AML-193 (cell line): ENCODE measurements around the gene LASP1NB.

Experiments
- DNase-seq, 2 experiments: peaks; one replicate each; lab custom pipeline; 2025; lab: John Stamatoyannopoulos, UW

LASP1NB gene

DNA sequence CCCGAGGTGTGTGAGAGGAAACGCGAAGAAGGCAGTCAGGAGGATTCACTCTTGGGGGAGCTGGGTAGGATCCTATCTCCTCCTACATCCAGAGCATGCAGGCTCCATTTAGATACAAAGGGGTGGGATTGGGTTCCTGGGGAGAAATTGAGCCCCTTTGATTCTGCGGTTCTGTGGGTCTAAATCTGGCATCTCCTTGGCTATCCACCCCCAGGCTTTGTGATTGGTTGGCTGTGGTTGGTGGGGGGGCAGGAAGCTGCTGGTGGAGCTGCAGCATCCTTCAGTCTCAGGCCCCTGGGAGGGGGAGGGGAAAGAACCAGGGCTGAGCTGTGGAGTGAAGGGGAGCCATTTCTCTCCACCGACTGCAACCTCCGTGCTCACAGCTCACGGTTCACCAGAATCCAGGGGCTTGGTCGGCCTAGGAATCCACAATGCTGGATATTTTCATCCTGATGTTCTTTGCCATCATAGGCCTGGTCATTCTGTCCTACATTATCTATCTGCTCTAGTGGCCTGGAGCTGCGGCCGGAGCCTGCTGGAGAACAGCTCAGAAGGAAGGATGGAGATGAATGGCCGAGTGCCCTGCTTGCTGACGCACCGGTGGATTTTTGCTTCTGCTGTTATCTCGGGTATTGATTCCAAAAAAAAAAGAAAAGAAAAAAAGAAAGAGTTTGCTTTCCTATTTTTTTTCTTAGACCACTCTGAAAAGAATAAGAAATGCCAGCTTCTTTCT, at the start of gene LASP1NB:
LASP1NB (plus strand) TSS at position 352 of the 733 bp plus-strand sequence.
- DNase-seq = no peak

DNA sequence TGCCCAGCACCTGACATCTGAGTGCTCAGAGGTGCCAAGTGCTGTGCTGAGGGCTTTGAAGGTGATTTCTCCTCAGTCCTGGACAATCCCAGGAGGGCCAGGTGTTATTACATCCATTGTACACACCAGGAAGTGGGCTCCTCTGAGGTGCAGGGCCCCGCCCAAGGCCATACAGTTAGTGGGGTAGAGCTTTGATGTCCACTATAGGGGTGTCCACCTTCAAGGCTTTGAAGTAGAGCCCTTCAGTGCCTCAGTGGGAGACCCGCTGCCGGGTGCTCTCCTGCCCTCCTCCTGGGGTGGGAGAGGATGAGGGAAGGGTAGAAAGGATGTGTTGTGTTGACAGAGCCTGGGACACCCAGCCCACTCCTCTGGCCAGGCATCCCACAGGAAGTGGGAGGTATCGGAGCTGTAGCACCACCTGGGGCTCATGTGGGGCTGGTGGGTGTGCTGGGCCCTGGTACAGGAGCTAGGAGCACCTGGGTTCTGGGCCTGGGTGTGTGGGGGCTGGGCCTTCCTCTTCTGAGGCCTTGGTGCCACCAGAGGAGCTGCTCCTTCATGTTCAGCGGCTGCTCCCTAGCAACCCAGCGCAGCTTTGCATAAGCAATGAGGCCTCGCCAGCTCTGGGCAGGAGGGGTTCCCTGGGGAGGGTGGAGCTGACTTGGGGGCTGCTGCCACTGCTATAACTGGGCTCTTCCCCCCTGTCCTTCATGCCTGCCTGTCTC, 48.1 kb upstream of the LASP1NB start:
- DNase-seq = no peak

DNA sequence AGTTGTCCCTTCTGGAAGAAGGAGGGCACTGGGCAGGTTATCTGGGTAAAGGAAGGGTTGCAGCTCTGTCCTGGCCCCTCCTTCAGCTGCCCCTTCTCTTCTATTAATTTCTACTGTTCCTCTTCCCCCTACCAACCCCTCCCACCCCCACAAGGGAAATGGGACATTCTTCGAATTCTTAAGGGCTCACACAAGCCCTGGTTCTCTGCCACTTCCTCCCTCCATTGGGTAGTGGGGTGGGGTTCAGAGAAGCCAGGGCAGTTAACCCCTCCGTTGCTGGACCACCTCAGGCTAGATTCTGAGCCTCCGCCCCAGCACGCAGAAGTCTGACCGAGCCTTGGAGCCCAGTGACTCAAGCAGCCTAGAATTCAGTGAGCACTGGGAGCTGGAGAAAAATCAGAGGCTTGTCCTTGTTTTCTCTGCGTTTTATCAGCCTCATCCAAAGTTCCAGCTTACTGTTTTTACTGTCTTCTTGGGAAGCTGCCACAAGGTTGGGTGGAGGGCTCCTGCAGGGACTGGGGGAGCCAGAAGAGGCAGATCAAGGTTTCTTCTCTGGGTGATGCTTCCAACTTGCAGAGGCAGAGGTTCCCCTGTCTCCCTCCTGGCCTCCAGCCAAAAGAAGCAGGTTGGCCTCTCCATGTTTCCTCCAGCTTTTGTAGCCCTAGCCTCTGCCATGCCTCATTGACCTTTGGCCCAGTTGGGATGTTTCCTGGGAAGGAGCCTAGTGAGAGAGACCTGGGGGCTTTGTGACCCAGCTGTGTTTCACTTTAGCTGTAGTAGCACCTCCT, 45.3 kb upstream of the LASP1NB start:
- no peak for DNase-seq

DNA sequence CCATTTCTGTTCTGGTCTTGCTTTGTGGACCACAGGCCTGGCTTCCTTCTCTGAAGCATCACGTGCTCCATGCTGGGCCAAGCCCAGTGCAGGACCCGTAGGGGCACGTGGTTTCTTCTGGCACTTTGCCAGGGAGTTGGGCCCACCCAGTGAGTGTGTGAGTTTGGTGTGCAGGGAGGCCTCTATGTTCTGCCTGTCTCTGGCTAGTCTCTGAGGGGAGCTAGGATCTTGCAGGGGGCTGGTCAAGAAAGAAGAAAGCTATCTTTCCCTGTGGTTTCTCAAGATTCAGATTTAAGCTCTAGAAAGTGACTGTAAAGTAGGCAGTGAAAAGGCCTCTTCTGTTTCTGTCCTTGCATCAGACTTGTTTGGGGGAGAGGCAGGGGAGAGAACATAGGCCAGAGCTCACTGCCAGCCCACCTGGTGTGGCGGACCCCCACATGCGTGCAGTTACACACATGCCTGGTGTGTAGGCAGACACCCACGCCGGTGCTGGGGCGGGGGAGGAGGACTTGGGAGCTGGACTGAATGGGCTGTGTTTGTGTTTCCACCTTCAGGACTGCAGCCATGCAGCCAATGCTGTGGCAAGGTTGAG, 43.7 kb upstream of the LASP1NB start:
- no peak for DNase-seq

DNA sequence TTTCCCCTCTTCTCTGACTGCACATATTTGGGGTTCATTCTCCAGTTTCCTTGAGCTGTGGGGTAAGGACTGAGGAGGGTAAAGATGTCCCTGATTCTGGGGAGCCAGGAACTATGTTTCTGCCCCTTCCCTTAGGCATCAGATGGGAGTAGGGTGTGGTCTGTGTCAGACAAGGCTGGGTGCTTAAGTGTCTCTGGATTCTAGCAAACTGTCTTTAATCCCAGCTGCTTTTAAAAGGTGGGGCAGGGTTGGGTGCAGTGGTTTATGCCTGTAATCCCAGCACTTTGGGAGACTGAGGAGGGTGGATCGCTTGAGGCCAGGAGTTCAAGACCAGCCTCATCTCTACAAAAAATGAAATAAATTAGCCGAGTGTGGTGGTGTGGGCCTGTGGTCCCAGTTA, 42.5 kb upstream of the LASP1NB start:
- DNase-seq = no peak

DNA sequence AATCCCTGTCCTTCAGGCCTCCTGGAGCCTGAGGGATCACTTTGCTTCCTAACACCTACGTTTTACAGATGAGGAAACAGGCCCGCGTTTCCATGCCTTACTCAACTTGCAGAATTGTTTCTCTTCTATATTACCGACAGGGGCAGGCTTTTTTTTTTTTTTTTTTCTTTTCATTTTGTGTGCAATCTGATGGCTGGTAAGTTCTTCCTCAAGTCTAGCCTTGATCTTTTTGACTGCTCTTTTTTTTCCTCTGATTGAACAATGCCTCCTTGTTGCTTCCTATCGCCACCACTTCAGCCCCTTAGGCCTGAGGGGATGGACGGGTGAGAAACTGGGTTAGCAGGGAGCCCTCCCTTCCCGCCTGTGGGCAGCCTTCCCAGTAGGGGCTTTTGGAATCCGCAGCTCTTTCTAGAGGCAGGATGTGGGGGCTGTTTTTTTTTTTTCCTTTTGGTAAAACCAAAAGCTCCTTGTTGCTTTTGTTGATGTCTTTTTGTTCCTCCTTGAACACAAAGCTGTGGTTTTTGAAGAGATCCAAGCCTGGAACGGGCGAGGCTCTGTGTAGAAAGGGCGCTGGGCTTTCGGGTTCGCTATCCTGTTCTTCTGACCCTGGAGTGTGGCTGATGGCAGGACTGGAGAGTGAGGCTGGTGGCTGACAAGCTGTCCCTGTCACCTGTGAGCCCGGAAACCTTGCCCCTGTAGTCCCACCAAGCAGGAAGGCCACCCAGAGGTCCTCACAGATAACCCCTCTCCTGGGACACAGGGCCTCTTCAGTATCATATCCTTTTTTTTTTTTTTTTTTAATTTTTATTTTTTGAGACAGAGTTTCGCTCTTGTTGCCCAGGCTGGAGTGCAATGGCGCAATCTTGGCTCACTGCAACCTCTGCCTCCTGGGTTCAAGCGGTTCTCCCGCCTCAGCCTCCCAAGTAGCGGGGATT, 41.6 kb upstream of the LASP1NB start:
- DNase-seq = no peak

DNA sequence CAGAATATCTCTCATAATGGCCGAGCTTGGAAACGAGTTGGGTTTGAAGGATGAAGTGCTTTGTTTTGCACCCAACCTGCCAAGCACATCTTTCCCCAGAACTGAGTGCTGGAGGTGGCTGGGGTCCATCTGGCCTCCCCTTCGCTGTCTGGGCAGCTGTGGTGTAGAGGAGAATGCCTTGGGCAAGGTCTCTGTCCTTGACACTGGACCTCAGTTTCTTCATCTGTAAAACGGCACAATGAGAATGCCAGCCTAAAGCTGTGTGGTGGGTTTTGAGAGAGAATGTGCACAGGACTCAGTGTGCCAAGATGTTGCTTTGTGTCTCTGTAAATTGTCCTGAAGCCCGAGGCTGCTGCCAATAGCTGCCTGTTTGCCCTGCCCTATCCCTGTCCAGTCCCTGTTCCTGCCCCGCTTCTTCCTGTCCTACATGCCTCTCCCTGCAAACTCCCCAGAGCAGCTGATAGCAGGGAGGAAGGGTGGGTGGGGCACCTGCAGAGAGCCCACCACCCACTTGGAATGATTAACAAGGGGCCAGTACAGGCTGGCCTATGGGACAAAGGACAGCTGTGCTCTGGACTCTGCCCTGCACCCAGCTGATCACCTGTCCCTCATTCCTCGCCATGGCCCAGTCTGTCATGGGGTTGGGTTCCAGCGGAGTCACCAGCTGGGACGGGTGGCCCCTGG, 40.2 kb upstream of the LASP1NB start:
- DNase-seq = no peak

DNA sequence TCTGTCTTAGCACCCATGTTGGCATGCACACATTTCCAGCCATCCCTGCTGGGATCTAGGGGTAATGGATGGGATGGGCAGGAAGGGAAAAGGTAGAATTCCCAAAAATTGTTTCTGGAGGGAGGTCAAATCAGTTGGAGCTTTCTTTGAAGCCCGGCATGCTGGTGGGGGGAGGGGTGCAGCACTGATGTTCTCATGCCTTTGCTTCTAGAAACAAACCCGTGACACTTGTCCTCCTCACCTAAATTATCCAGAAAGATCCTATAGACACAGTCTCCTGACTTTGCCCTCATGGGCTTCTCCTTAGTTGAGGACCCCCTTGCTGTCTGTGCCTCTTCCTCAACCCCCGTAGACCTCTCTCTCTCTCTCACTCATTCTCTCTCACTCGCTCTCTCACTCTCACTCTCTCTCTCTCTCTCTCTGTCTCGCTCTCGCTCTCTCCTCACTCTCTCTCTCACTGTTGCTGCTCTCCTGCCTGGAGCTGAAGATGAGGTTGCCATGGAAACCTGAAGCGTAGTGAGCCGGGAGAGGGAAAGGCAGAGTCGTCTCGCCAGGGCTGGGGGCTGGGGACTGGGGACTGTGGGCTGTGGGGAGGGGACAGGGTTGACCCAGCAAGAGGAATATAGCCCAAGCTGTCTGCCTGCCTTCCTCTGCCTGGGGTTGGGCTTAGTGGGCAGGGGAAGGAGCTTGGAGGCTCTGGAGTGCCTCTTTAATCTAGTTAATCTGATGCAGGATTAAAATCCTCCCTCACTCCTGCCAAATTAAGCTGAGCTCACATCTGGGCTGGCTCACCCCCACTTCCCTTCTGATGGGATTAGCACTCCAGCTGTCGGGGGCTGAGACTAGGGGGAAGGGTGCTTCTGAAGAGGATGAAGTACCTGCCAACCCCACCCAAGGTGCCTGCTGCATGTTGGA, 39.4 kb upstream of the LASP1NB start:
- no peak for DNase-seq

DNA sequence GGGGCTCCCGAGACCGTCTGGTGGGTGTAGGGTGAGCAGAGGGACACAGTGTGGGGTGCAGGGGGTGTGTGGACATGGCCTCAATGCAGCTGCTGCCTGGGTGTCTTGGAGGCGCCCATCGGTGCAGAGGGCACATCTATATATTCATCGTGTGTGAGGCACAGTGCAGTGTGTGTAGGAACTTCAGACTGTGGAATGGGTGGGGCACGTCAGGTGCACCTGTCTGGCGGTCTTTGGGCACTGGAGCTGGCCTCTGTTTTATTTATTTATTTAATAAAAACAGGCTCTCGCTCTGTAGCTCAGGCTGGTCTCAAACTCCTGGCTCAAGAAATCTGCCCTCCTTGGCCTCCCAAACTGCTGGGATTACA, 38.8 kb upstream of the LASP1NB start:
- DNase-seq = no peak

DNA sequence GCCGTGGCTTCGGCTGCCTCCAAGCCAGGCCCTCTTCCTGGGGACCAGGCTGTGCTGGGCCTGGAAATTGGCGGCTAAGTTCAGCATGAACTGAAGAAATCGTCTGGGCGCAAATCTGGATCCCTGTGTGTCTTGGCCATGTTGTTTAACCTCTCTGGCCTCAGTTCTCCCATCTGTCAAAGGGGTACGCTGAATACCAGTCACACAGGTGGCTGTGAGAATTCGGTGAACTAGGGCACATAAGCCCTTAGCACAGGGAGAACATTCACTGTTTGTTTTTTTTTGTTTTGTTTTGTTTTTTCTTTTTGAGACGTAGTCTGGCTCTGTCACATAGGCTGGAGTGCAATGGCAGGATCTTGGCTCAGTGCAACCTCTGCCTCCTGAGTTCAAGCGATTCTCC, 36.6 kb upstream of the LASP1NB start:
- DNase-seq = no peak

DNA sequence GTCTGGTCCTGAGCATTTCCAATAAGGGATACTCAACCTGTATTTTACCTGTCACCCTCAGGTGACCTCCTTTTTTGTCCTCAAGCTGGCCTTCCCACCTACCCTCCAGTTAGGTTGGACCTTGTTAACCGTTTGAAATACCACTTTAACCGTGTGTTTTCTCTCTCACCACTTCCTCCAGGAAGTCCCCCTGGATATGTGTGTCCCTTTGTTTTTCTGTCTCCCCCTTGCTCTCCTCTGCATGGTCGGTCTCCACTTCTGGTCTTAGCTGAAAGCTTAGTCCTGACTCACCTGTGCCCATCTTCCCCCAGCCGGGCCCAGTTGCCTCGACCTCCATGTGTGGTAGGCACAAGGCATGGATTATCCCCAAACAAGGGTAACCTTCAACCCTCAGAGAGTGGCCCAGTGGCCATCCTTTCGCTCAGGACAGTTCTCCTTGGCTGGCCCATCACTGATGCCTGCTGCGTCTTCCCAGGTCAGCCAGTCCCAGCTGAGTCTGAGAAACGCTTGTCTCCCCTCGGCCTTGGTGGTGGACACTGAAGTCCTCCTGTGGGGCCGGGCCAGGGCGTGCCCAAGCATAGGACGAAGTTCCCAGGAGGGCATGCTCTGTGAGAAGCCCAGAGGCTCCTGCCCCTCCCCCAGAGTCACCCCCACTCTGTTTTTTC, 35.5 kb upstream of the LASP1NB start:
- DNase-seq = no peak

DNA sequence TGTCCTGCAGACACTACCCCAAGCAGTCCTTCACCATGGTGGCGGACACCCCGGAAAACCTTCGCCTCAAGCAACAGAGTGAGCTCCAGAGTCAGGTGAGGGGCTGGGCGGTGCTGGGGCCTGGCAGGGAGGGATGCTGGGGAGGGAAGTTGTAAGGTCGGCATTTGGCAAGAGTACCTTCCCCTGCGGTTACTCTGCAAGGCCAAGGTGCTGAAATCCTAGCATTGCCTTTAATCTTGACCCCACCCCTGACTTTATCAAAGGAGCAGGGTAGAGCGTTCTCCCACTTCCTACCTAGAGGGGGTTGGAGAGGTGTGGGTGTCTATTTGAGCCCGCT, 35.0 kb upstream of the LASP1NB start:
- no peak for DNase-seq

DNA sequence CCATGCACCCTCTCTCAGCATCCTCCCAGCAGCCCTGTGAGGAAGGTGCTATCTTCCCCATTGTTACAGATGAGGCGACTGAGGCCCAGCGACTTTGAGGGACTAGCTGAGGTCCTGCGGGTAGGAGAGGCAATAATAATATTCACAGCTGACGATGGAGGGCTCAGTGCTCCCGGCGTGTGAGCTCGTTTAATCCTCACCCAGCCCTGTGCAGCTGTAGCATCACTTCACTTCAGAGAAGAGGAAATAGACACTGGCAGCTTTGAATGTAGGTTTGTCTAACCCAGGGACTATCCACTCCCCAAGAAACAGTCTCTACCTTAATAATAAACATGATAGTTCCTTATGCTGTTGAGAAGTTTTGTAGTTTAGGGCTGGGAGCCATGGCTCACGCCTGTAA, 34.0 kb upstream of the LASP1NB start:
- DNase-seq = no peak

DNA sequence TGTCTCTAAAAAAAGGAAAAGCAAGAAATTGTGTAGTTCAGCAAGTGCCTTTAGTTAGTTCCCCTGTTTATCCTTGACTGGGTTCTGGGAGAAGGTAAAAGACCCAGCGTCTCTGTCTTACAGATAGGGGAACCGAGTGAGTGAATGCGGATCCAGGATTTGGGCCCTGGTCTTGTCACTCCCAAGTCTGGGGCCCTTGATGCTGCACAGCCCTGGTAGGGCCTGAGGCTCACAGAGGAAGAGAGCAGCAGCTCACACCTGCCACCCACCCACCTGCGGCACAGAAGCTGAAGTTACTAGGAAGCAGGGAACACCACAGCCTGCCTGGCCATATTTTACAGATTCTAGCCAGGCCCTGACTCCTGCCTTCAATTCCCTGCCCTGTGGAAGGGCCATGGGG, 33.3 kb upstream of the LASP1NB start:
- DNase-seq = no peak

DNA sequence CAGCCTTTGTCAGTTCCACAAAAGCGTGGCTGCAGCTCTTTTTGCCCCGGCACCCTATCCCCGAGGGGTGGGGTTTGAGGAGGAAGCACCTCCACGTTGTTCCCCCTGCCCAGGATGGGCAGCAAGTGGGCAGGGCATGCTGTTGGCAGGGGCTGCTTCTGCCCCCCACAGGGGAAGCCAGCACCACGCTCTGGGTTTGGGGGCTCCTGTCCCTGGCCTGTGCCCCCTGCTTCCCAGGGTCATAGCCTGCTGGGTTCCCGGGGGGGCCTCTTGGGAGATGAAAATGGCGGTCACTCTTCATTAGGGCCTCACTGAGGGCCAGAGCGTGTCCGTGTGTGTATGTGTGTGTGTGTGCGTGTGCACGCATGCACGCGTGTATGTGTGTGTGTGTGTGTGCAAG, 32.8 kb upstream of the LASP1NB start:
- DNase-seq = no peak

DNA sequence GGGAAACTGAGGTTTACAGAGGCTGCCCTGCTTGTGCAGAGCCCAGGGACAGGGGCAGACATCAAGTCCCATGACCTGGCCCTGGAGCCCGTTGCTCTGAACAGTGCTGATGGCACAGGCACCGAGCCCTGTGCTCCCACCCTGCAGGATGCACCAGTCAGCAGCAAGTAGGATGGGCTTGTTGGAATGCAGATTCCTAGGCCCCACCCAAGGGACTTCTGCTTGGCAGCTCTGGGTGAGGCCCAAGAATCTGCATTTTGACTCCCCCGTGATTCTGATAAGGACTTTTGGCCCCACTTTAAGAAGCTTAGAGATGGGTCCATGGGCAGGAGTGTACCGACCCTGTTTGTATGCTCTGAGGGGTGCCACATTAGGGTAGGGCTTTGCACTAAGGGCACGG, 32.3 kb upstream of the LASP1NB start:
- DNase-seq = no peak

DNA sequence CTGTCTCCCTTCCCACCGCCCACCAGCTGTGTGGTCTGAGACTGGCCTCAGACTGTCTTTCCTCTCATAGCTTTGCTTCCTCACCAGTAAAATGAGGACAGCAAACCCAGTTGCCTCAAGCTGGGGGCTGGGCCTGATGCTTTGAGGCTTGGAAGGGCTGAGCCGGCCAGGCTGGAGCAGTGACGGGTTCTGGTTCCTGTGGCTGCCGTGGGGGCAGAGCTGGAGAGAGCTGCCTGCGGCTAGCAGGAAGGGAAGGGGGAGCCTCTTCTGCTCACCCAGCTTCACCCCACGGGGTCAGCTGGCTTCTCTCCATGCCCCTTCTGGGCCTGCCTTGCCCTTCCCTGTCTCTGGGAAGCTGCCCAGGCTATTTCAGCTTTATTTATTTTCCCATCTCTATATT, 31.8 kb upstream of the LASP1NB start:
- DNase-seq = peak; percentile 52 to 68

DNA sequence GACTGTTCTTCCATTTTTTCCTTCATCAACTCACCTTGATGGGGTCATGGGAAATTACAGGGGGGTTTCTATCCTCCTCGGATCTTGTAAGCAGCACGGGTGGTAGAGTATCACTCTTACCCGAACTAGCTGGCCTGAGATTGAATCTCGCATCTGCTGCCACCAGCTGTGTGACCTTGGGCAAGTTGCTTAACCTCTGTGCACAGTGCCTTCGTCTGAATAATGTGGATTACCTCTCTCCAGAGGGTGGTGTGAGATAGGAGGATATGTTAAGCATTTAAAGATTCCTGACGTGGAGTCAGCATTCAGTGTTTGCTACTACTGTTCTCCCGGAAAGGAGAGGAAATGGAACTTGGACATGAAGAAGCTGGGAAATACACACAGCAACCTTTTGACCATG, 31.1 kb upstream of the LASP1NB start:
- no peak for DNase-seq

DNA sequence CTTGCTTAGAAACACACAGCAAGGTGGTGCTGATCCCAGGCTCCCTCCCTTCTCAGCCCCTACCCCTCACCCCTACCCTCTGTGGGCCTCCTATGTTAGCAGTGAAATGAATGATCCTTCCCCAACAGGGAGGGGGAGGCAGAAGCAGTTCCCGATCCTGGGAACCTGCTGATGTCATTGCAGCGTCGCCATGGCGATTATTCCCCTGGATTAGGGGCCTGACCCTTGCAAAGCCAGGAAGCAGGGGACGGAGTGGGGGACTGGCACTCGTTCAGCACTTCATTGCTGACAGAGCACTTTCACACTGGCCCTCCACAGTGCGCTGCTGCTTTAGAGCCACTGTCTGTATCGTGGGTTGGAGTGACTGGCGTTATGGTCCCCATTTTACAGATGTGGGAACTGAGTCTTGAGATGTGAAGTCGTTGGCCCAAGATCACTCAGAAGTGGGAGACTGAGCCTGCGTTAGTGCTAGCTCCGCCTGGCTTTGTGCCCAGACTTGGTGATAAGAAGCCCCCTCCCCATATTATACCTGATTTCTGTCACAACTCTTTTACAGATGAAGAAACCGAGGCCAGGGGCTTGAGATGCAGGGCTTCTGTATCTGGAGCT, 29.0 kb upstream of the LASP1NB start:
- DNase-seq = no peak
